ENCODE measurements around the gene OR1J1.

Gene OR1J1

GRCh38 chr9:122506964-122507363 lies 29.2 kb upstream of the OR1J1 start:
- no peak overlapping the region for H3K4me3 ChIP-seq (ENCODE audit: low read length)
- TF ChIP-seq CTCF (IDR thresholded peaks at IDR 0.05; ENCODE audit: insufficient read depth, low read depth, low read length, missing control alignments), result no peak
- DNase-seq (ENCODE audit: low read depth), result no peak

GRCh38 chr9:122498883-122499288 lies 21.2 kb upstream of the OR1J1 start:
- TF ChIP-seq CTCF (IDR thresholded peaks at IDR 0.05; ENCODE audit: insufficient read depth, low read depth, low read length, missing control alignments), result peak; percentile 91
- DNase-seq (ENCODE audit: low read depth), result peak; percentile 94

GRCh38 chr9:122479062-122479461 lies 1.3 kb upstream of the OR1J1 start:
- no peak overlapping the region for H3K4me3 ChIP-seq (ENCODE audit: low read length)
- DNase-seq (ENCODE audit: low read depth), result no peak
- no peak for TF ChIP-seq CTCF (IDR thresholded peaks at IDR 0.05; ENCODE audit: insufficient read depth, low read depth, low read length, missing control alignments)

More at GRCh38 chr9:122498883-122499288, 21.2 kb upstream of the OR1J1 start:
- H3K4me3 ChIP-seq (ENCODE audit: low read length), result no peak overlapping the region

- TF ChIP-seq CTCF (IDR thresholded peaks at IDR 0.05; ENCODE audit: insufficient read depth, low read depth, low read length, missing control alignments), result no peak
- H3K4me3 ChIP-seq (ENCODE audit: low read length), result no peak overlapping the region
- DNase-seq (ENCODE audit: low read depth), result no peak
Measured at GRCh38 chr9:122477346-122477745, 380 bp downstream of the OR1J1 start.

GRCh38 chr9:122475717-122476116 lies 2.0 kb downstream of the OR1J1 start:
- H3K4me3 ChIP-seq (ENCODE audit: low read length), result no peak overlapping the region
- no peak for DNase-seq (ENCODE audit: low read depth)
- no peak for TF ChIP-seq CTCF (IDR thresholded peaks at IDR 0.05; ENCODE audit: insufficient read depth, low read depth, low read length, missing control alignments)

GRCh38 chr9:122474561-122474960 lies 3.2 kb downstream of the OR1J1 start:
- no peak for DNase-seq (ENCODE audit: low read depth)
- TF ChIP-seq CTCF (IDR thresholded peaks at IDR 0.05; ENCODE audit: insufficient read depth, low read depth, low read length, missing control alignments), result no peak
- no peak overlapping the region for H3K4me3 ChIP-seq (ENCODE audit: low read length)

- no peak overlapping the region for H3K4me3 ChIP-seq (ENCODE audit: low read length)
- no peak for TF ChIP-seq CTCF (IDR thresholded peaks at IDR 0.05; ENCODE audit: insufficient read depth, low read depth, low read length, missing control alignments)
- peak; percentile 24 for DNase-seq (ENCODE audit: low read depth)
Measured at GRCh38 chr9:122468735-122469134, 9.0 kb downstream of the OR1J1 start.
